Nucleus accumbens (tissue), 56 donors: Measurements from ENCODE around the gene NLGN4X.
A peak's percentile ranks its signal among the peaks of the same experiment; 100 is the strongest.

Source experiments
- DNase-seq, 56 donors: peaks; one replicate each; lab custom pipeline; 2025; lab: John Stamatoyannopoulos, UW

The NLGN4X gene

DNA sequence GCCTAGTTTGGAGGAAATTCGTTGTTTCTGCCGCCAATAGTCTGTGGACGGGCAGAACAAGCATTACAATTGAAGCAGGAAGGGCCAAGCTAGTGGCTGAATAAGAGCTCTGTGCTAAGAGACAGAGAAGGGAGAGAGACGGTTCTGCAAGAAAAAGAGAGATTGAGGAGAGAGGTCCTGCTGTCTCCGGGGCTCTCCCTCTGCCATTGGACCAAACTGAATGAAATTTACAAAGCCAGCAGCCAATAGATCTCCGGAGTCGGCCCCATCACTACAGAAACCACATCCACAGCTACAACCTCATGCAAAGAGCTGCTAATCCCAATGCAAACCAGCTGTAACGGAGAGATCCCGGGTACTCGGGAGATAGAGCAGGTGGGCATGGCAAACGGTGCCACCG is at the start of gene NLGN4X:
NLGN4X (minus strand) TSS at position 148 of the 400 bp plus-strand sequence. CDS start 77,401 bp downstream, outside the sequence.
- DNase-seq: peak in 51 of 56 donors; percentile 1 to 77 (median 29)

- no peak for DNase-seq
These were observed 37.4 kb upstream of the NLGN4X start for GRCh38 chrX:6266041-6266440.

DNA sequence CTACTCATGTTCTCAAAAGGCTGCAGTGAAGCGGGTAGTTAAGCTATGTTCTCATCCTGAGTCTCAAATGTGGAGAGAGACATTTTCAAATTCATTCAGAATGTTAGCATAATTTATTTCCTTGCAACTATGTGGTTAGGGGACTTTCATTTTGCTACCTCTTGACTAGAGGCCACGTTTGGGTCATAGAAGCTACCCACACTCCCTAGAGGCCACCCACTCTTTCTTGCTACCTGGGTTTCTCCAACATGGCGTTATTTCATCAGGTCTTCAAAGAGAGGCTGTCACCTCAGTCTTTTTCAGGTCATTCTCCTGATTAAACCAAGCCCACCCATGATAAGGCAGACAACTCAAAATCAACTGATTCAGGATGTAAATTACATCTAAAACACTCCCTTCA is 34.3 kb upstream of the NLGN4X start:
- DNase-seq: no peak

GRCh38 chrX:6257025-6257424 is 28.4 kb upstream of the NLGN4X start:
- no peak for DNase-seq

- no peak for DNase-seq
These were observed 16.0 kb upstream of the NLGN4X start for GRCh38 chrX:6244666-6245065.

- DNase-seq: no peak
These were observed 9.9 kb upstream of the NLGN4X start for GRCh38 chrX:6238576-6238975.

- peak in 3 of 56 donors; percentile 3 to 31 (median 20) for DNase-seq
These were observed 732 bp downstream of the NLGN4X start for GRCh38 chrX:6227935-6228334.

- peak in 24 of 56 donors; percentile 0 to 44 (median 14) for DNase-seq
These were observed 1.2 kb downstream of the NLGN4X start for GRCh38 chrX:6227453-6227835.

DNA sequence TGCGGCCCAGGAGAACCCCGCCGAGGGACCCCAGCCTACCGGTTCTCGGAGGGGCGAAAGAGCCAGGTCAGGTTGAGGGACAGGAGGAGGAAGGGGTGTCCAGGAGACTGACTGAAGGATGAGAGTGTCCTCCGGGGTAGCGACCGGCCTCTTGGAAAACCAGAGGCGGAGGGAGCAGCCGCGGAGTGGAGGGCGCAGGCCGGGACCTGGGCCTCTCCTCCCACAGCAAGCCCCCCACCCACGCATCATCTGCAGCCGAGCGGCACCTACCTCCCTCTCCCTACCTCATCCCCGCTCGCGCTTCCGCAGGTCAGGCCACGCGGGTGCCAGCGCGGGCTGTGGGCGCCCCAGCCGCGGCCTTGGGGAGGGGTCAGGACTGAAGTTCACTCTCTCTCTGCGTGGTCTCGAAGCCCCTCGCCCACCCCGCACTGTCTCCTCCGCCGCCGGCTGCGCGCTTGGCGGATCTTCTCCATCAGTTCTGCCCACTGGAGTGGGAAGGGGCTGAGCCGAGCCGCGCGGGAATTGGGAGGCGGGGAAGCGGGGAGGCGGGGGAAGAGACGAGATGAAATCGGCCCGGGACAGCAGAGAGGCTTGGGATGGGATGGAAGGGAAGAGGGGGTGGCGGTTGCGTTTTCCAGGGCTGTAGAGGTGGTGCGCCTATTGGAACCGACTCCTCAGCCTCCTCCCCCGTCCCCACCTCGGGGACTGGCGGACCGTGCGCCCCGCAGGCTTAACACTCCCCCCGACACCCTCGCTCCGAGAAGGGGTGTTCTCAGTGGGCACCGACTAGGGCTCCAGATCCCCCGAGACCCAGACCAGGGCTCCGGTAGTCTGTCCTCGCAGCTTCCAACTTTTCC is 1.8 kb downstream of the NLGN4X start:
- peak in 42 of 56 donors; percentile 1 to 62 (median 19) for DNase-seq

- peak in 50 of 56 donors; percentile 0 to 63 (median 24) for DNase-seq
These were observed 2.6 kb downstream of the NLGN4X start for GRCh38 chrX:6225911-6226595.

- DNase-seq: peak in 11 of 56 donors; percentile 0 to 15 (median 0)
These were observed 3.3 kb downstream of the NLGN4X start for GRCh38 chrX:6225288-6225910.

DNA sequence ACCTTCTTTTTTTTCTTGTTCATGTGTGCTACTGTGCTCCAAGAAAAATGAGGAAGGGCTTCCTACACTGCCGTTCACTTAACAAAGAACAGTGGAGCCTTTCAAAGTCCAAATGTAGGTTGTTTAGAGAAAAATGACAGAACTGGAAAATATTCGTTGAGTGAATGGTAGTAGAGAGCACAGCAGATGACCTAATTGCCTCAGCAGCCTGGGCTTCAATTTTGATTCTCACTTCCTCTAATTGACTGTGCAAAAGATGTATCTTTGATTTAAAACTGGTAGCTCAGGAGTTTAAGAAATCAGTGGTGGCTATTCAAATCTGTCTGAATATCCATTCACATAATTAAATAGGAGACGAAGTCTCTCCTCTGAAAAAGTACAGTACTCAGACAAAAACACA is 5.2 kb downstream of the NLGN4X start:
- no peak for DNase-seq

- no peak for DNase-seq
These were observed 18.4 kb downstream of the NLGN4X start for GRCh38 chrX:6210230-6210629.

DNA sequence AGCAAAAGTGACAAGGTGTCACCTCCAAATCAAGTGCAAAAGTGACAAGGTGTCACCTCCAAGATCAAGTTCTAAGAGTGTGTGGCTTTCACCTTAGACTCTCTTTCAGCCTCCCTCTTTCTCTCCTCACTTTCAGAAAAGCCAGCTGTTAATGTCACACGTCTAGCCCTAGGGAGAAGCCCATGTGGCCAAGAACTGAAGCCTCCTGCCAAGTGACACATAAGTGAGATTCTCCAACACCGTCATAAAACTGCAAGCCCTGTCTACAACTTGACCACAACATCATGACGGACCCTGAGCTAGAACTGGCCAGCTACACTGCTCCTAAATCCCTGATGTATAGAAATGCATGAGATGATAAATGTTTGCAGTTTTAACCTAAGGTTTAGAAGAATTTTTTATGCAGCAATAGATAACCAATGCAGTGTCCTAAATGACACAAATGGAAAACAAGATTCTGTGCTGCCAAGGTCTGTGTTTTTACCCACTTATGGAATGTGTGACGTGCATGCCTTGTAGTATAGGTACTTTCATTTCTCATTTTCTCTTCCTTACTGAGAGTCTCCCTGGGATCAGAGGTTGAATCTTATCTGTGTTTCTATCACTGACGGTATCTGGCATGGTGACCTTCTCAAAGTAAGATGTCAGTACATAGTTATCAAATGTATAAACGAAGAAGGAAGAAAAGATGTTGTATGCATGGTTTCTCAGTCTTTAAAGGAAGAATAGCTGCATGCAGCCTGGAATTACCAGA is 25.0 kb downstream of the NLGN4X start:
- DNase-seq: no peak

DNA sequence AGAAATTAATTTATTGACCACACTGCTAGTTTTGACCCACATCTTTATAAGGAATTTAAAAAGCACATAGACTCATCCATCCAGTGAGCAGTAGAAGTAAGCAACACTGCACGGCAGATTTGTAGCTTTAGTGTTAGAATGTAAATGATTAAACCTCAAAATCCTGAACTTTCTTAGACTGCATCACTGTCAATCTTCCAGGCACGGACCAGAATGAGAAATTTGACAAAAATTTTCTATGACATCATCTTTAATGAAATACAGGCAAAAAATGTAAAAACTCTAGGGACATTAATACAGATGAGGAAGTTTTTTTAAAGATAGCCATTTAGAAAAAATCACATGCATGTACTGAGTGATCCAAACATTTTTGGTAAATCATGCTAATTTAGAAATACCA is 29.2 kb downstream of the NLGN4X start:
- no peak for DNase-seq

- no peak for DNase-seq
These were observed 41.4 kb downstream of the NLGN4X start for GRCh38 chrX:6187256-6187655.

- DNase-seq: no peak
These were observed 43.7 kb downstream of the NLGN4X start for GRCh38 chrX:6184900-6185515.

DNA sequence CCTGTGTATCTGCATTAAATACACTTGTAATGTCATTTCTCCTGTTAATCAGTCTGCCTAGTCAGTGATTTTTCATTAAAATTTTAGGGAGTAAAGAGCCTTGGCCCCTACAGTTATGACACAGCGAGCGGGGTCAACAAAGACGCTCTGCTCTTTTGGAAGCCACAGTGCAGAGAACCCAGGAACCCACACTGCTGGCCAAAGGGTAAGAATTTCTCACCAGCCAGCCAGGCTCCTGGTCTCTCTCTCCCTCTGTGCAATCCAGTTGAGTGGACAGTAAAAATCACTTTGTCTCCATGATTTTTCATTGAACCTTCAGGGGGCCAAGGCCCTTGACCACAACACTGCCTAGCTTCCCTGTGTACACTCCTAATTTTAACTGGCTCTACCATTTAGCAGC is 52.8 kb downstream of the NLGN4X start:
- DNase-seq: no peak

DNA sequence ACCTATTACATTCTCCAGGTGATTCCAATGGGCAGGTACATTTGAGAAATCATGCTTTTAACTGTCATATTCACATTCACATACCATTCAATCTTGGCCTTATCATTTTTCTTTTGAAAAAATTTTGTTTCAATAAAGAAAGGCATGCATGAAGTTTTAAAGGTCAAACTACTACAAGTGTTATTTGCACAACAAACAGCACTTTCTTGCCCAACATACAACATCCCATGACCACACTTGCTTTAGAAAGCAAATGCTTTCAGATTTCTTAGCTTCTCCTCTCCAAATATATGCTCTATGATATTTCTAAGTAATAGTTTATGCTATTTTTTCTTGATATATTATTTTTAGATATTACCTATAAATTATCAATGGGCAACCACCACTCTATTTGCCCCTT is 58.2 kb downstream of the NLGN4X start:
- no peak for DNase-seq

- no peak for DNase-seq
These were observed 59.3 kb downstream of the NLGN4X start for GRCh38 chrX:6169407-6169806.
